HG02870 (cell line): Measurements from ENCODE around the gene SLK.

Source experiments
- ATAC-seq: cut with Tn5 transposase; IDR thresholded peaks from one replicate; pipeline ENCODE4 v1.9.1; 2021; ENCODE audit warnings: mild to moderate bottlenecking, moderate library complexity; ENCODE audit not compliant: unreplicated experiment

SLK gene

DNA sequence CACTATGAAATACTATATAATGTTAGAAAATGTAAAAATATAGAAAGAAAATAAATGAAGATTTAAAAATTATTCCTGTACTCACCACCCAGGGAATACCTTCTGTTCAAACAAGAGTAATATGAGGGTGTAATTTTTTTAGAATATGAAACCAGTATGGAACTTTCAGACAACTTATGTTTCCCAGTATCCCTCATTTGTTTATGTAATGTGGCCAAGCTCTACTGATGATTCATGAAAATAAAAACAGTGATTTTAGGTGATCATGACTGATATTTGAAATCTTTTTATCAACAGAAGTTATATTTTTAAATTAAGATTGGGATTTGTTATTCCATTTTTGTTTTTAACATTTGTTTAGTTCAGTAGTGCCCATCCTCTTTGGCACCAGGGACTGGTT lies 18.8 kb downstream of the SLK start:
- ATAC-seq: no peak

DNA sequence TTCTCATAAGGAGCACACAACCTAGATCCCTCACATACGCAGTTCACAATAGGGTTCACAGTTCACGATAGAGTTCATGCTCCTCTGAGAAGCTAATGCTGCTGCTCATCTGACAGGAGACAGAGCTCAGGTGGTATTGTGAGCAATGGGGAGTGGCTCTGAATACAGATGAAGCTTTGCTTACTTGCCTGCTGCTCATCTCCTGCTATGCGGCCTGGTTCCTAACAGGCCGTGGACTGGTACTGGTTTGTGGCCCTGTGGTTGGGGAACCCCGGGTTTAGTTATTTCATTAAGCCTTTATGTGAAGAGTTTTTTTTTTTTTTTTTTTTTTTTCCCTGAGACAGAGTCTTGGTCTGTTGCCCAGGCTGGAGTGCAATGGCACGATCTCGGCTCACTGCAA lies 19.4 kb downstream of the SLK start:
- ATAC-seq: no peak

- ATAC-seq: no peak
Observed at GRCh38 chr10:103990121-103990520, 23.2 kb downstream of the SLK start.

DNA sequence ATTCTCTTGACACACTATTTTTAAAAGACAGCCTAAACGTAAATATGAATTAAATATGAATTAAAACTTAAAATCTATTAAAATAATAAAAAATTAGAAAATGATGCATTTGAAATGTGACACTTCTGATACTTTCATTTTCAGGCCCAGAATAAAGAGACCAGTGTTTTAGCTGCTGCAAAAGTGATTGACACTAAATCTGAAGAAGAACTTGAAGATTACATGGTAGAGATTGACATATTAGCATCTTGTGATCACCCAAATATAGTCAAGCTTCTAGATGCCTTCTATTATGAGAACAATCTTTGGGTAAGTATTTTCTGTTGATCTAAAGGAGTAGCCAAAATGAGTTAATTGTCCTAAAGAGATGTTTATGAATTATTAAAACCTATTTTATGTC lies 23.6 kb downstream of the SLK start:
- ATAC-seq: no peak

DNA sequence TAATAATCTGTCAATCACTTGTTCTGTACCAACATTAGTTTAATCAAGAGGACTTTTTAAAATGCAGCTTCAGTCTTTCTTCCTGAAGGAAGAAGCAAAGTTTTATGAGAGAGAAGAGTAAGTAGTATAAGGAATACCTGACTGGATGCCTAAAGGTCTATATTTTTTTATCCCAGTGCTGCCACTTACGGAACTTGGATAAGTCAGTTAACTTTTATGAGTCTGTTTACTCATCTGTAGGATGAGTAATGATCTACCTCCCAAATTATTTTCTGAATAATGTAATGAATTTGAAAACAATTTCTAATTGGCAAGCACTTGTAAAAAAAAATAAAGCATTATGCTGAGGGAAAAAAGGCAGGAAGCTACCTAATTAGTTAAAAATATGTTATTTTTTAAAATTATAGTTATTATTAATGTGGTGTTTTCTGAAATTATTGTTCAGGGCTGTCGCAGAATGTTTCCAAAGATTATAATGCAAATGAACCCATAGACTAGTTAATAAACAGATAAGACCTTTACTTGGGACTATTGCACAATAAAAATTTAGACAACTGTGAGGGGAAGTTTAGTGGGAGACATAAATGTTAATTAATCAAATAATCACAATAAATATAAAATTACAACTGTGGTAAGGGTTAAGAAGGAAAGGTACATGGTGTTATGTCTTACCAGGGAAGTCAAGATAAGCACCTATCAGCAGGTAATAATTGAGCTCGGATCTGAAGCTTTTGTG lies 24.6 kb downstream of the SLK start:
- ATAC-seq: no peak

GRCh38 chr10:103995134-103995533 lies 28.2 kb downstream of the SLK start:
- no peak for ATAC-seq

DNA sequence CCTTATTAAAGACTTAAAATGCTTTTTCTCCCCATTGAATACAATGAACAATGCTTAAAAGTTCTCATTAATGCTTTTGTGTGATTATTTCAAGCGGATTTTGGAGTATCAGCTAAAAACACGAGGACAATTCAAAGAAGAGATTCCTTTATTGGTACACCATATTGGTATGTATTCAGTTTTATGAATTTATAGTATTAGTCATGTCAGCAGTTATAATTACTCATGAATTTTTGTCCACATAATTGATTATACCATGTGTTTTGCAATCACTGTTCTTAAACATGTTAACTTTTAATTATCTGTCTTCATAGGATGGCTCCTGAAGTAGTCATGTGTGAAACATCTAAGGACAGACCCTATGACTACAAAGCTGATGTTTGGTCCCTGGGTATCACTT lies 31.9 kb downstream of the SLK start:
- no peak for ATAC-seq

GRCh38 chr10:104002911-104003310 lies 36.0 kb downstream of the SLK start:
- ATAC-seq: no peak

GRCh38 chr10:104005172-104005863 lies 38.4 kb downstream of the SLK start:
- ATAC-seq: no peak

GRCh38 chr10:104011904-104012303 lies 45.0 kb downstream of the SLK start:
- ATAC-seq: no peak

- no peak for ATAC-seq
Observed at GRCh38 chr10:104013489-104013888, 46.5 kb downstream of the SLK start.

DNA sequence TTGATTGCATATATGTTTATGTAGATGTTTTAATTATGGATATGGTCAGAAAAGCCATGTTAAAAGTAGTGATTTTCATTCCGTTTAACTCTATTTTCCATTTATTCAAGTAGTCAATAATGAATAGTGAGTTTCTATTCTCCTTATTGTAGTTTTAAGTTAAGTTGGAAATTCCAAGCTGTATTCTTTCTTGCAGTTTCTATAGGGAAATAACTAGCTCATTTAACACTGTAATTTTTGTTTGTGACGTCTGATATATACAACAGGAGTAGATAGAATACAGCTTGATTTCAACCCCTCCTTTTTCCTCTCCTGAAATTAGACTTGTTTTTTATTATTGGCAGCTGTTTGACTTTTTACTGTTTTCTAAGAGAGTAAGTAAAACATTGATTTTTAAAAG lies 47.2 kb downstream of the SLK start:
- ATAC-seq: no peak

DNA sequence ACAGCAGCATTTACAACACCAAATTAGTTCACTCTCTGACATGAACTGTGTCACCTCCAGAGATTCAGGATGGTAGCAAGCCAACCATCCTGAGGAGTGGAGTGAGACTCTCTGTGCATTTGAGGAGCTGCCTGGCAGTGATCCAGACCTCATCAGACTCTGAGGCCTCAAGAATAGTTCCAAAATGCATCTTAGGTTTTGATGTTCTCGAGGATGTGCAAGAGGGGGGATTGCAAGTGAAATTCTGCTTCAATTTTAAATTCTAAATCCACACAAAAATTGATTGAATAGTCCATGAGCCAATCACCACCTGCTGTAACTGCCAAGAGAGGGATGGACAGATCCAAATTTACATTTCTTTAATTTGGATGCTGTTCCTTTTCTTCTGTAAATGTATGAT lies 49.7 kb downstream of the SLK start:
- ATAC-seq: no peak

GRCh38 chr10:104018471-104018870 lies 51.5 kb downstream of the SLK start:
- ATAC-seq: no peak

GRCh38 chr10:104020020-104020419 lies 53.1 kb downstream of the SLK start:
- no peak for ATAC-seq

- no peak for ATAC-seq
Observed at GRCh38 chr10:104021246-104021645, 54.3 kb downstream of the SLK start.

- no peak for ATAC-seq
Observed at GRCh38 chr10:104022026-104022425, 55.1 kb downstream of the SLK start.

DNA sequence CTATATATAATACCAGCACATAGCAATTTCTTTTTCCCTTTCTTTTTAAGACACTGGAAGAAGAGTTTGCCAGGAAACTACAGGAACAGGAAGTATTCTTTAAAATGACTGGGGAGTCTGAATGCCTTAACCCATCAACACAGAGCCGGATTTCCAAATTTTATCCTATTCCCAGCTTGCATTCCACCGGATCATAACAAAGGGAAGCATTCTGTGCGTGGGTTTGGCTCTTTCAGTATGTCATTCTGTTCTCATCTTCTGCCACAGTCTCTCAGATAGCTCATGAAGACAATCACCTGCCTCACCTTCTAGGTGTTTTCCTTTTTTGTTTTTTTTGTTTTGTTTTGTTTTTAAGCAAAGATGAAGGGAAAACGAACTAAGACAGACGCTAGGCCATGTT lies 58.6 kb downstream of the SLK start:
- no peak for ATAC-seq

- no peak for ATAC-seq
Observed at GRCh38 chr10:104026762-104027161, 59.8 kb downstream of the SLK start.

GRCh38 chr10:104028146-104028545 lies 61.2 kb downstream of the SLK start:
- ATAC-seq: no peak

DNA sequence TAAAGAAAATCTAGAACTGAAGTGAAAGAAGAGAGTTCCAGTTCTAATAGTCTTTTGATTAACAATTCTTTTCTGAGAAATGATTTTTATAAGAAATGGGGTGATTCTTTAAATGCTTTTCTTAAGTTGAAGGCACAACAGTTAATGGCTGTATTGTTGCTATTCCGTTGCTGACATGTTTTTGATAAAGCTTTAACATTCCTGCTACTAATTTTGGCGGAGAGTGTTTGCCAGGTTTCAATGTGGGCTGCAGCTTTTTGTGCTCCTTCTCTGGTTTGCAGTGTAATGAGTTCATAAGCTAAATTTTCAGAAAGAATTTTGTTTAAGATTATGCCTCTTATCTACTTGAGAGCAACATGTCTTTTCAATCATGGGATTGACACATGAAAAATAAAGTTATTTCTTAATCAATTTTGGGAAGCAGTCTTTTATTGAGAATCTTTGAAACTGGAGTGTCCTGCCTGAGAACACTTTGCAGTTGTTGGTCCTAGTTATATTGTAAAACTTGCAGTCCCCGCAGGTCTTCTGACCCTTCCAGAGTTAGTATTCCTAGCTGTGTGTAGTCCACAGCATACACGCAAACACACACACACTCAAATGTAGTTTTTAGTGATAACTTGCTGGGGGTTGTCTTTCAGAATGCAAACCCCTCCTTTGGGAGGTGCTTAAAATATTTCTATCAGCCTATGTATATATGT lies 62.0 kb downstream of the SLK start:
- ATAC-seq: no peak

DNA sequence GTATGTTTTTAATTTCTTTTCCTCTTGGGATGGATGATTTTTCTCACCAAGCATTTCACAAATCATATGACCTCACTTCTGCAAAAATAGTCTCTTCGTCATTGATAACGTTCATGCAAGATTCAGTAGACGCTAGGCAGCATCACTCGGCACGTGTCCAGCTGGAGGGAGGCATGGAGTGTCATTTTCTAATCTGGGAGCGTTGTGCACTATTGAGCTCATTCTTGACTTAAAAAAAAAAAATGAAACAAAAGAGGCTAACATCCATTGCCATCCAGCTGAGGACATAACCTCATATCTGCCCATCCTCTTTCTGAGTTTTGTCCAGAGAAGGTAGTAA lies 62.6 kb downstream of the SLK start:
- ATAC-seq: no peak
